HCT116 (cell line): ENCODE data around the gene HMCES.

Experiments used
- POLR2A ChIP-seq: IDR thresholded peaks from 2 replicates; pipeline ENCODE4 v1.7.0; 2011; ENCODE audit warnings: borderline replicate concordance; ENCODE audit not compliant: insufficient read depth, insufficient read length; ENCODE audit errors: extremely low read depth
- POLR2AphosphoS5 ChIP-seq: IDR thresholded peaks from 2 replicates; pipeline ENCODE4 v1.6.1; 2011; ENCODE audit warnings: mild to moderate bottlenecking, low read depth, low read length, moderate library complexity
- SIN3A ChIP-seq: IDR thresholded peaks from 2 replicates; pipeline ENCODE4 v1.6.1; 2012; ENCODE audit warnings: low read depth
- TF ChIP-seq, protein P1 (sequence below), 3 experiments: fragments of 200-600 bp in 1 of 3; sonication (generic) in 1 of 3; IDR thresholded peaks in 2 of 3; conservative IDR thresholded peaks in 1 of 3; 2 replicates each; pipeline ENCODE4 v1.5.1; 2012 to 2017; ENCODE audit warnings: low read depth in 2 of 3, low read length in 2 of 3, antibody characterized with exemption in 1 of 3, borderline replicate concordance in 1 of 3, control low read depth in 1 of 3, mild to moderate bottlenecking in 1 of 3, mixed read lengths in 1 of 3, mixed run types in 1 of 3, moderate library complexity in 1 of 3; ENCODE audit not compliant: insufficient read depth in 1 of 3

DNA sequence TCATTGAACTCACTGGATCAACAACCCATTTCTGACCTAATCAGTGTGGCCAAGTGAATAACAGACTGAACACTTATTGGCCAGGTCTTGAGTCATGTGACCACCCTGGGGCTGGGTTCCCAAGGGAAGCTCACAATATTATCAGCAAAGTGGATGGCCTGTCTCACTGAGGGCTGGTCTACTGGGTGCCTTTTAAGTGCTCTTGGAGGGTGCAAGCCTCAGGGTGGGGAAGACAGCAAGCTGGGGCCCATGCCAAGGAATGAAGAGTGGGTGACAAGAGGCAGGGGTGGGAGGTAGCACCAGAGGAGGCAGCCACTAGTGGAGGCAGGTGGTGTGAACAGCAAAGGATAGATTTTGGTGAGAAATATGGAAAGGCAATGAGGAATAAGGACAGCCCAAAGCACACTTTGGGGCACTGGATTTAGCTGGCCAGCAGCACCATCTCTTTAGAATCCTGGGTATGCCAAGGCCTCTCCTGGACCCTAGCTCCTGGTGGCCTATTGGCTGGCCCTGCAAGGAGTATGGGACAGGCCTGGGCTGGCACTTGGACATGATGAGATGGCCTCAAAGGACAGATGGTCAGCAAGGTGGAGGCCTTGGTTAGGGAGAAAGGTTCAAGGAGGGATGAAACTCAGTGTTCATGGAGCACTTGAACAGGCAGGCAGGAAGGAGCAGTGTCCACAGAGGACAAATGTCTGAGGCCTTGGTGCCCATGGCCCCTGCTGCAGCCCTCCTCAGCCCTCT is 34.2 kb downstream of the HMCES start:
- TF ChIP-seq, protein P1, sequence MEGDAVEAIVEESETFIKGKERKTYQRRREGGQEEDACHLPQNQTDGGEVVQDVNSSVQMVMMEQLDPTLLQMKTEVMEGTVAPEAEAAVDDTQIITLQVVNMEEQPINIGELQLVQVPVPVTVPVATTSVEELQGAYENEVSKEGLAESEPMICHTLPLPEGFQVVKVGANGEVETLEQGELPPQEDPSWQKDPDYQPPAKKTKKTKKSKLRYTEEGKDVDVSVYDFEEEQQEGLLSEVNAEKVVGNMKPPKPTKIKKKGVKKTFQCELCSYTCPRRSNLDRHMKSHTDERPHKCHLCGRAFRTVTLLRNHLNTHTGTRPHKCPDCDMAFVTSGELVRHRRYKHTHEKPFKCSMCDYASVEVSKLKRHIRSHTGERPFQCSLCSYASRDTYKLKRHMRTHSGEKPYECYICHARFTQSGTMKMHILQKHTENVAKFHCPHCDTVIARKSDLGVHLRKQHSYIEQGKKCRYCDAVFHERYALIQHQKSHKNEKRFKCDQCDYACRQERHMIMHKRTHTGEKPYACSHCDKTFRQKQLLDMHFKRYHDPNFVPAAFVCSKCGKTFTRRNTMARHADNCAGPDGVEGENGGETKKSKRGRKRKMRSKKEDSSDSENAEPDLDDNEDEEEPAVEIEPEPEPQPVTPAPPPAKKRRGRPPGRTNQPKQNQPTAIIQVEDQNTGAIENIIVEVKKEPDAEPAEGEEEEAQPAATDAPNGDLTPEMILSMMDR (IDR thresholded peaks at IDR 0.05 in 2 of 3, conservative IDR thresholded peaks at IDR 0.05 in 1 of 3; ENCODE audit: borderline replicate concordance in 1 of 3, insufficient read depth in 1 of 3, low read depth in 2 of 3, low read length in 2 of 3): no peak
- no peak for TF ChIP-seq POLR2AphosphoS5
- no peak for TF ChIP-seq SIN3A
- TF ChIP-seq POLR2A: no peak
